GM23338 (cell line): ENCODE data around the gene OPN4. TPM values are rescaled to one million over a fixed set of nuclear protein-coding genes. Genes with fewer than 3 reads are reported as not detected.
"Not testable (repeated sequence)": the region's sequence is repeated elsewhere in the genome, so short reads cannot be mapped to it uniquely, and the experiment has no call there.

ENCODE experiments used
- ATAC-seq: fragments of 200-7000 bp; cut with Tn5 transposase; 3 replicates; pipeline ENCODE4 v1.9.1; 2020
- DNase-seq: peaks from one replicate; pipeline ENCODE4 v3.0.0-alpha.2; 2015; ENCODE audit warnings: low spot score
- H2AFZ ChIP-seq: fragments of 200-600 bp; sonication (generic); 2 replicates; pipeline ENCODE4 v1.8.0; 2016; ENCODE audit warnings: antibody characterized with exemption, mild to moderate bottlenecking, moderate library complexity
- H3F3A ChIP-seq: fragments of 200-600 bp; sonication (generic); replicated peaks from 2 replicates; pipeline ENCODE4 v1.8.0; 2017; ENCODE audit warnings: antibody characterized with exemption, mixed run types, low read depth
- H3K27ac ChIP-seq: fragments of 200-600 bp; sonication (generic); 2 replicates; pipeline ENCODE4 v1.6.1; 2016; ENCODE audit warnings: low read depth
- H3K27me3 ChIP-seq: fragments of 200-600 bp; sonication (generic); 2 replicates; pipeline ENCODE4 v1.8.0; 2016; ENCODE audit warnings: mild to moderate bottlenecking, mixed run types, moderate library complexity; ENCODE audit not compliant: insufficient read depth
- H3K36me3 ChIP-seq: fragments of 200-600 bp; sonication (generic); 2 replicates; pipeline ENCODE4 v1.8.0; 2016; ENCODE audit warnings: mild to moderate bottlenecking; ENCODE audit not compliant: insufficient read depth
- H3K4me1 ChIP-seq: fragments of 200-600 bp; sonication (generic); 2 replicates; pipeline ENCODE4 v1.8.0; 2016; ENCODE audit warnings: mild to moderate bottlenecking, moderate library complexity; ENCODE audit not compliant: insufficient read depth
- H3K4me2 ChIP-seq: fragments of 200-600 bp; sonication (generic); 2 replicates; pipeline ENCODE4 v1.7.1; 2017; ENCODE audit warnings: mixed run types
- H3K4me3 ChIP-seq: fragments of 200-600 bp; sonication (generic); 2 replicates; pipeline ENCODE4 v1.6.1; 2016; ENCODE audit warnings: mixed run types
- H3K79me2 ChIP-seq: fragments of 200-600 bp; sonication (generic); replicated peaks from 2 replicates; pipeline ENCODE4 v1.8.0; 2017; ENCODE audit warnings: mild to moderate bottlenecking; ENCODE audit not compliant: insufficient read depth
- H3K9me2 ChIP-seq: fragments of 200-600 bp; sonication (generic); 2 replicates; pipeline ENCODE4 v1.8.0; 2017; ENCODE audit not compliant: insufficient read depth
- H4K20me1 ChIP-seq: fragments of 200-600 bp; sonication (generic); replicated peaks from 2 replicates; pipeline ENCODE4 v1.8.0; 2017; ENCODE audit warnings: mild to moderate bottlenecking; ENCODE audit not compliant: insufficient read depth
- H3K27ac Mint-ChIP-seq: 2 replicates; pipeline ENCODE4 v1.8.0; 2020; ENCODE audit warnings: inconsistent platforms, mild to moderate bottlenecking, moderate library complexity, mixed read lengths
- H3K27me3 Mint-ChIP-seq: 3 replicates; pipeline ENCODE4 v1.8.0; 2022; ENCODE audit warnings: low read depth, mild to moderate bottlenecking, moderate library complexity, mixed read lengths, inconsistent platforms; ENCODE audit not compliant: insufficient read depth, poor library complexity
- H3K36me3 Mint-ChIP-seq: 3 replicates; pipeline ENCODE4 v1.8.0; 2021; ENCODE audit warnings: low read depth, mild to moderate bottlenecking, inconsistent platforms, moderate library complexity, mixed read lengths
- H3K4me1 Mint-ChIP-seq: 3 replicates; pipeline ENCODE4 v1.8.0; 2020; ENCODE audit warnings: mild to moderate bottlenecking, inconsistent platforms, mixed read lengths
- H3K4me3 Mint-ChIP-seq: 3 replicates; pipeline ENCODE4 v1.8.0; 2021; ENCODE audit warnings: moderate library complexity, mild to moderate bottlenecking, inconsistent platforms, mixed read lengths
- H3K9me3 Mint-ChIP-seq: 3 replicates; pipeline ENCODE4 v1.8.0; 2020; ENCODE audit warnings: moderate library complexity, mild to moderate bottlenecking, inconsistent platforms, mixed read lengths
- CREB1 ChIP-seq: fragments of 250-450 bp; sonication (Bioruptor Pico); IDR thresholded peaks from 2 replicates; pipeline ENCODE4 v1.5.0; 2020; ENCODE audit warnings: low read depth, mild to moderate bottlenecking, moderate library complexity
- polyA plus RNA-seq: library from polyadenylated mRNA; unstranded; fragments of >200 nt; fragmentation: Nextera tagmentation; extraction: Ambion mirVana; gene quantifications from 2 replicates; pipeline ENCODE4 v1.2.1, GENCODE V29; 2016
- total RNA-seq: library from RNA; depleted of rRNA; stranded (reverse); fragments of >200 nt; shearing (Covaris generic); gene quantifications from 2 replicates; pipeline ENCODE4 v1.2.3, GENCODE V29; 2014
- TF ChIP-seq, protein P1 (sequence below), 2 experiments: fragments of 200-600 bp in 1 of 2; sonication (generic) in 1 of 2; conservative IDR thresholded peaks; 2 replicates each; pipeline versions ENCODE4 v1.5.1 to v1.6.1; 2016 to 2017; ENCODE audit warnings: antibody characterized with exemption in 2 of 2, low read depth in 2 of 2, mild to moderate bottlenecking in 2 of 2, moderate library complexity in 1 of 2
- TF ChIP-seq, protein P2 (sequence below): fragments of 250-450 bp; sonication (Bioruptor Pico); IDR thresholded peaks from 2 replicates; pipeline ENCODE4 v1.5.0; 2020; ENCODE audit warnings: mild to moderate bottlenecking, moderate library complexity

OPN4 gene
- total and polyA plus RNA-seq, 2 experiments from 2014 or later, result not detected

DNA sequence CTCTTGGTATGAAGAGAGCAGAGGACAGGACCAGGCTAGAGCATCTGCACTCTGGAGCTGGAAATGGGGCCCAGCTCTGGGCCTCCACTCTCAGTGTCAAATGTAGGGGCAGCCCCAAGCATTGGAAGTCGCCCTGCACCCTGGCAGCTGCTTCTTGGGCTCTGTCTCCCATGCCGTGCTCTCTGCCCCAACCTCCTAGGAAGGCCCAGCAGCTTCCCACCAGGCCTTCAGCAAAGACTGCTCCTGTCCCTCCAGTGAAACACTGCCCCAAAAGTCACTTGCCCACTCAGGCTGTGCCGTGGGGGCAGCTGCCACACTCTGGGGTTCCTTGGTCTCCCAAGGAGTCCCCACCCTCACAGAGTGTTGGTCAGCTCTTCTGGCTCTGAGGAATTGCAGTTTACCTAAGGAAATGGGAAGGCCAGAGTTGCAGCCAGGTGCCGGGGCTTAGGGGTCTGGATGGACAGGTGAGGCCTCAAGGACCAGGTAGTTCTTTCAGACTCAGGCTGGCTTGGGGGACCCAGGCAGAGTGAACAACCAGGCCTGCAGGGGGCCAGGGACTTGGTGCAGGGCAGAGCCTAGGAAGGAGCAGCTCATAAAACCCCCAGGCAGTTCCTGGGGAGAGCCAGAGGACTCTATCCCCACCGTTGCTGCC is 9.4 kb upstream of the OPN4 start (continued):
- no peak for TF ChIP-seq CREB1 (CRISPR knock-in tag)
- TF ChIP-seq, protein P1, sequence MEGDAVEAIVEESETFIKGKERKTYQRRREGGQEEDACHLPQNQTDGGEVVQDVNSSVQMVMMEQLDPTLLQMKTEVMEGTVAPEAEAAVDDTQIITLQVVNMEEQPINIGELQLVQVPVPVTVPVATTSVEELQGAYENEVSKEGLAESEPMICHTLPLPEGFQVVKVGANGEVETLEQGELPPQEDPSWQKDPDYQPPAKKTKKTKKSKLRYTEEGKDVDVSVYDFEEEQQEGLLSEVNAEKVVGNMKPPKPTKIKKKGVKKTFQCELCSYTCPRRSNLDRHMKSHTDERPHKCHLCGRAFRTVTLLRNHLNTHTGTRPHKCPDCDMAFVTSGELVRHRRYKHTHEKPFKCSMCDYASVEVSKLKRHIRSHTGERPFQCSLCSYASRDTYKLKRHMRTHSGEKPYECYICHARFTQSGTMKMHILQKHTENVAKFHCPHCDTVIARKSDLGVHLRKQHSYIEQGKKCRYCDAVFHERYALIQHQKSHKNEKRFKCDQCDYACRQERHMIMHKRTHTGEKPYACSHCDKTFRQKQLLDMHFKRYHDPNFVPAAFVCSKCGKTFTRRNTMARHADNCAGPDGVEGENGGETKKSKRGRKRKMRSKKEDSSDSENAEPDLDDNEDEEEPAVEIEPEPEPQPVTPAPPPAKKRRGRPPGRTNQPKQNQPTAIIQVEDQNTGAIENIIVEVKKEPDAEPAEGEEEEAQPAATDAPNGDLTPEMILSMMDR (conservative IDR thresholded peaks at IDR 0.05; ENCODE audit: low read depth in 2 of 2), result no peak; a peak in 1 of 4 replicates
- TF ChIP-seq, protein P2, sequence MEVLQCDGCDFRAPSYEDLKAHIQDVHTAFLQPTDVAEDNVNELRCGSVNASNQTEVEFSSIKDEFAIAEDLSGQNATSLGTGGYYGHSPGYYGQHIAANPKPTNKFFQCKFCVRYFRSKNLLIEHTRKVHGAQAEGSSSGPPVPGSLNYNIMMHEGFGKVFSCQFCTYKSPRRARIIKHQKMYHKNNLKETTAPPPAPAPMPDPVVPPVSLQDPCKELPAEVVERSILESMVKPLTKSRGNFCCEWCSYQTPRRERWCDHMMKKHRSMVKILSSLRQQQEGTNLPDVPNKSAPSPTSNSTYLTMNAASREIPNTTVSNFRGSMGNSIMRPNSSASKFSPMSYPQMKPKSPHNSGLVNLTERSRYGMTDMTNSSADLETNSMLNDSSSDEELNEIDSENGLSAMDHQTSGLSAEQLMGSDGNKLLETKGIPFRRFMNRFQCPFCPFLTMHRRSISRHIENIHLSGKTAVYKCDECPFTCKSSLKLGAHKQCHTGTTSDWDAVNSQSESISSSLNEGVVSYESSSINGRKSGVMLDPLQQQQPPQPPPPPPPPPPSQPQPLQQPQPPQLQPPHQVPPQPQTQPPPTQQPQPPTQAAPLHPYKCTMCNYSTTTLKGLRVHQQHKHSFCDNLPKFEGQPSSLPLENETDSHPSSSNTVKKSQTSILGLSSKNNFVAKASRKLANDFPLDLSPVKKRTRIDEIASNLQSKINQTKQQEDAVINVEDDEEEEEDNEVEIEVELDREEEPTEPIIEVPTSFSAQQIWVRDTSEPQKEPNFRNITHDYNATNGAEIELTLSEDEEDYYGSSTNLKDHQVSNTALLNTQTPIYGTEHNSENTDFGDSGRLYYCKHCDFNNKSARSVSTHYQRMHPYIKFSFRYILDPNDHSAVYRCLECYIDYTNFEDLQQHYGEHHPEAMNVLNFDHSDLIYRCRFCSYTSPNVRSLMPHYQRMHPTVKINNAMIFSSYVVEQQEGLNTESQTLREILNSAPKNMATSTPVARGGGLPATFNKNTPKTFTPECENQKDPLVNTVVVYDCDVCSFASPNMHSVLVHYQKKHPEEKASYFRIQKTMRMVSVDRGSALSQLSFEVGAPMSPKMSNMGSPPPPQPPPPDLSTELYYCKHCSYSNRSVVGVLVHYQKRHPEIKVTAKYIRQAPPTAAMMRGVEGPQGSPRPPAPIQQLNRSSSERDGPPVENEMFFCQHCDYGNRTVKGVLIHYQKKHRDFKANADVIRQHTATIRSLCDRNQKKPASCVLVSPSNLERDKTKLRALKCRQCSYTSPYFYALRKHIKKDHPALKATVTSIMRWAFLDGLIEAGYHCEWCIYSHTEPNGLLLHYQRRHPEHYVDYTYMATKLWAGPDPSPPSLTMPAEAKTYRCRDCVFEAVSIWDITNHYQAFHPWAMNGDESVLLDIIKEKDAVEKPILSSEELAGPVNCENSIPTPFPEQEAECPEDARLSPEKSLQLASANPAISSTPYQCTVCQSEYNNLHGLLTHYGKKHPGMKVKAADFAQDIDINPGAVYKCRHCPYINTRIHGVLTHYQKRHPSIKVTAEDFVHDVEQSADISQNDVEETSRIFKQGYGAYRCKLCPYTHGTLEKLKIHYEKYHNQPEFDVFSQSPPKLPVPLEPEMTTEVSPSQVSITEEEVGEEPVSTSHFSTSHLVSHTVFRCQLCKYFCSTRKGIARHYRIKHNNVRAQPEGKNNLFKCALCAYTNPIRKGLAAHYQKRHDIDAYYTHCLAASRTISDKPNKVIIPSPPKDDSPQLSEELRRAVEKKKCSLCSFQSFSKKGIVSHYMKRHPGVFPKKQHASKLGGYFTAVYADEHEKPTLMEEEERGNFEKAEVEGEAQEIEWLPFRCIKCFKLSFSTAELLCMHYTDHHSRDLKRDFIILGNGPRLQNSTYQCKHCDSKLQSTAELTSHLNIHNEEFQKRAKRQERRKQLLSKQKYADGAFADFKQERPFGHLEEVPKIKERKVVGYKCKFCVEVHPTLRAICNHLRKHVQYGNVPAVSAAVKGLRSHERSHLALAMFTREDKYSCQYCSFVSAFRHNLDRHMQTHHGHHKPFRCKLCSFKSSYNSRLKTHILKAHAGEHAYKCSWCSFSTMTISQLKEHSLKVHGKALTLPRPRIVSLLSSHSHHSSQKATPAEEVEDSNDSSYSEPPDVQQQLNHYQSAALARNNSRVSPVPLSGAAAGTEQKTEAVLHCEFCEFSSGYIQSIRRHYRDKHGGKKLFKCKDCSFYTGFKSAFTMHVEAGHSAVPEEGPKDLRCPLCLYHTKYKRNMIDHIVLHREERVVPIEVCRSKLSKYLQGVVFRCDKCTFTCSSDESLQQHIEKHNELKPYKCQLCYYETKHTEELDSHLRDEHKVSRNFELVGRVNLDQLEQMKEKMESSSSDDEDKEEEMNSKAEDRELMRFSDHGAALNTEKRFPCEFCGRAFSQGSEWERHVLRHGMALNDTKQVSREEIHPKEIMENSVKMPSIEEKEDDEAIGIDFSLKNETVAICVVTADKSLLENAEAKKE (CRISPR knock-in tag), result no peak

DNA sequence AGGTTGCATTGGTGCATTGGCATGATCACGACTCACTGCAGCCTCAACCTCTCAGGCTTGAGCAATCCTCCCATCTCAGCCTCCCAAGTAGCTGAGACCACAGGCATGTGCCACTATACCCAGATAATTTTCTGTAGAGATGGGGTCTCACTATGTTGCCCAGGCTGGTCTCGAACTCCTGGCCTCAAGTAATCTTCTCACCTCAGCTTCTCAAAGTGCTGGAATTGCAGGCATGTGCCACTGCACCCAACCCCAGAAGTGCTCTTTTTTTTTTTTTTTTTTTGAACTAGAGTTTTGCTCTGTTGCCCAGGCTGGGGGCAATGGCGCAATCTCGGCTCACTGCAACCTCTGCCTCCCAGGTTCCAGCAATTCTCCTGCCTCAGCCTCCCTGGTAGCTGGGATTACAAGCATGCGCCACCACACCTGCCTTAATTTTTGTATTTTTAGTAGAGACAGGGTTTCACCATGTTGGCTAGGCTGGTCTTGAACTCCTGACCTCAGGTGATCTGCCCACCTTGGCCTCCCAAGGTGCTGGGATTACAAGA is 8.7 kb upstream of the OPN4 start:
- not testable (repeated sequence) for H3K27me3 ChIP-seq, H3K9me3 Mint-ChIP-seq, H3K4me1 Mint-ChIP-seq, H2AFZ ChIP-seq, H3K27ac ChIP-seq, H3F3A ChIP-seq, H3K27ac Mint-ChIP-seq, H3K9me2 ChIP-seq, H3K36me3 ChIP-seq, H3K4me3 Mint-ChIP-seq, ATAC-seq, DNase-seq, H3K27me3 Mint-ChIP-seq, H3K79me2 ChIP-seq, H3K4me2 ChIP-seq, H3K36me3 Mint-ChIP-seq, H3K4me1 ChIP-seq, H3K4me3 ChIP-seq, H4K20me1 ChIP-seq
